Uterus (tissue), 4 donors: ENCODE measurements around the gene MAP1LC3B2. TPM values are rescaled to one million over a fixed set of nuclear protein-coding genes. Genes with fewer than 3 reads are reported as not detected.

Source experiments
- DNase-seq, 2 donors: peaks; one replicate each; pipeline ENCODE4 v3.0.0-alpha.2; 2019 to 2020
- H3K27ac ChIP-seq, 2 donors: fragments of 200-600 bp; sonication (generic); 1 replicate in 1 of 2; 2 replicates in 1 of 2; pipeline ENCODE4 v1.5.1; 2016 to 2018
- H3K27me3 ChIP-seq, 2 donors: fragments of 200-600 bp; sonication (generic); one replicate each; pipeline ENCODE4 v1.5.1; 2018 to 2019; ENCODE audit warnings: control low read depth in 1 of 2
- H3K36me3 ChIP-seq, 2 donors: fragments of 200-600 bp; sonication (generic); one replicate each; pipeline ENCODE4 v1.5.1; 2019; ENCODE audit warnings: control low read depth in 1 of 2
- H3K4me1 ChIP-seq, 2 donors: fragments of 200-600 bp; sonication (generic); one replicate each; pipeline ENCODE4 v1.5.1; 2018 to 2019; ENCODE audit warnings: control low read depth in 1 of 2
- H3K4me3 ChIP-seq, 2 donors: fragments of 200-600 bp; sonication (generic); 1 replicate in 1 of 2; 2 replicates in 1 of 2; pipeline ENCODE4 v1.5.1; 2018 to 2019; ENCODE audit warnings: mild to moderate bottlenecking in 1 of 2
- H3K9me3 ChIP-seq, 2 donors: fragments of 200-600 bp; sonication (generic); one replicate each; pipeline ENCODE4 v1.5.1; 2019; ENCODE audit warnings: control low read depth in 1 of 2
- CTCF ChIP-seq, 4 experiments: fragments of 200-600 bp in 2 of 4; fragments of 450-650 bp in 2 of 4; sonication (generic) in 2 of 4; IDR thresholded peaks; one replicate each; pipeline ENCODE4 v1.5.1; 2016 to 2019; ENCODE audit warnings: antibody characterized with exemption in 4 of 4, mild to moderate bottlenecking in 2 of 4, moderate library complexity in 1 of 4
- POLR2A ChIP-seq, 2 donors: fragments of 450-650 bp; IDR thresholded peaks; one replicate each; pipeline ENCODE4 v1.6.1; 2016; ENCODE audit warnings: antibody characterized with exemption in 2 of 2, mild to moderate bottlenecking in 1 of 2, moderate library complexity in 1 of 2
- intact Hi-C: fragments of 100-400 bp; cut with DNase I; formaldehyde crosslinking; loops from one replicate; pipeline ENCODE4 v1.15.1; 2023; ENCODE audit warnings: low total_unique reads
- total RNA-seq, 4 donors: library from RNA; depleted of rRNA in 3 of 4; stranded (reverse); fragments of >200 nt in 3 of 4; gene quantifications; one replicate each; pipeline versions ENCODE4 v1.1.0 to v1.2.4, GENCODE V29; 2014 to 2023
- donor health status: DM: yes; HTN: yes; CAD: no.

MAP1LC3B2 gene
- total RNA-seq, 4 donors from 2014 or later = 1.8 to 3.6 TPM; not detected in 2

- intact Hi-C loops = no loop called here
- DNase-seq = no peak
- no peaks in the 10 kb centered on the region for H3K27me3 ChIP-seq
- no peaks in the 10 kb centered on the region for H3K4me1 ChIP-seq
- H3K9me3 ChIP-seq = no peaks in the 10 kb centered on the region
- no peak overlapping the region for H3K4me3 ChIP-seq
- H3K27ac ChIP-seq = no peak overlapping the region
- TF ChIP-seq CTCF (IDR thresholded peaks at IDR 0.05) (no peak), POLR2A (IDR thresholded peaks at IDR 0.05) (no peak)
- H3K36me3 ChIP-seq = no peaks in the 10 kb centered on the region
These were observed 61.5 kb downstream of the MAP1LC3B2 start for GRCh38 chr12:116620492-116621191.

GRCh38 chr12:116621194-116621593 is 62.0 kb downstream of the MAP1LC3B2 start:
- no peaks in the 10 kb centered on the region for H3K27me3 ChIP-seq
- no peak for TF ChIP-seq POLR2A (IDR thresholded peaks at IDR 0.05)
- TF ChIP-seq CTCF (IDR thresholded peaks at IDR 0.05) = no peak
- intact Hi-C loops = no loop called here
- H3K27ac ChIP-seq = no peak overlapping the region
- H3K36me3 ChIP-seq = no peaks in the 10 kb centered on the region
- no peak for DNase-seq
- no peak overlapping the region for H3K4me3 ChIP-seq
- H3K4me1 ChIP-seq = no peaks in the 10 kb centered on the region
- H3K9me3 ChIP-seq = no peaks in the 10 kb centered on the region

- TF ChIP-seq CTCF (IDR thresholded peaks at IDR 0.05) (no peak), POLR2A (IDR thresholded peaks at IDR 0.05) (no peak)
- intact Hi-C loops = no loop called here
- DNase-seq = no peak
These were observed 65.3 kb downstream of the MAP1LC3B2 start for GRCh38 chr12:116624516-116624915.

GRCh38 chr12:116626153-116626552 is 67.0 kb downstream of the MAP1LC3B2 start:
- Histone ChIP-seq H3K27me3 (no peaks in the 10 kb centered on the region), H3K27ac (no peak overlapping the region), H3K9me3 (no peaks in the 10 kb centered on the region), H3K4me1 (no peaks in the 10 kb centered on the region), H3K4me3 (no peak overlapping the region), H3K36me3 (no peaks in the 10 kb centered on the region)
- TF ChIP-seq CTCF (IDR thresholded peaks at IDR 0.05) (no peak), POLR2A (IDR thresholded peaks at IDR 0.05) (no peak)
- no peak for DNase-seq
- intact Hi-C loops = no loop called here

More at GRCh38 chr12:116624516-116624915, 65.3 kb downstream of the MAP1LC3B2 start:
- H3K4me3 ChIP-seq = no peak overlapping the region
- H3K9me3 ChIP-seq = no peaks in the 10 kb centered on the region
- H3K36me3 ChIP-seq = no peaks in the 10 kb centered on the region
- no peak overlapping the region for H3K27ac ChIP-seq
- no peaks in the 10 kb centered on the region for H3K27me3 ChIP-seq
- H3K4me1 ChIP-seq = no peaks in the 10 kb centered on the region

Other genes with a start within 250 kb of the MAP1LC3B2 start
- 10 to 100 TPM; 14.3 to 26.2 (median 20.2) TPM for gene SPRING1, start 178.7 kb downstream of the MAP1LC3B2 start, total RNA-seq
- gene RNFT2, start 178.9 kb downstream of the MAP1LC3B2 start, total RNA-seq = 1 to 10 TPM in 2 of 4 donors, not detected in 2; 1.4 to 4.7 TPM